Measurements from ENCODE around the gene TRABD2B. TPM values are rescaled to one million over a fixed set of nuclear protein-coding genes. Genes with fewer than 3 reads are reported as not detected.

The TRABD2B gene
- polyA plus RNA-seq, 1 experiment = not detected

DNA sequence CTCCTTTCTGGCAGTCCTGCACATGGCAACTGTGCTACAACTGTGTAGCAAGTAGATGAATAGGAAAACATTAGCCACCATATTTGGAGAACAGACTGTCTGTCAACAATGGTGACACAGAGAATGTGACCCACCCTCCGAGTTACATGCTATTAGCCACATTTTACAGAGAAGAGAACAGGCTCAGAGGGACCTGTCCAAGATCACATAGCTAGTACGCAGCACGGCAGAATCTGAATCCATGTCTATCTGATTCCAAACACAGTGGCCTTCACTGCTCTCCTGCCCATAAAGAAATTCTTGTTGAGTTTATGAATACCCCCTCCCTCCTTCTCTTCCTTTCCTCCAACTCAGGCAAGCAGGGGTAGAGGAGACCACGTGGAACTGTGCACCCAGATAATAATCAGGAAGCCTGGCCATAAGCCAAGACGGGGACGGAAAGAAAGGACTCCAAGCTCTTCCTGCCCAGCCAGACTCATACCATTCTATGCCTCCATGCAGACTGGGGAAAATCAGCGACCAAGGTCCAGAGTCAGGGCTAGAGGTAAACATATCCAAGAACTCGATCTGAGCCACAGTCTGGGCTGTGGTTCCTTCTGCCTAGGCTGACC lies 78.8 kb downstream of the TRABD2B start:
- TF ChIP-seq CTCF (IDR thresholded peaks at IDR 0.05; ENCODE audit: low read depth, low read length) = no peak

GRCh38 chr1:47917687-47918086 lies 79.5 kb downstream of the TRABD2B start:
- ChIA-PET POLR2A (no interaction called here), CTCF (no interaction called here)
- H3K27ac ChIP-seq (ENCODE audit: low read depth, low read length) = no peak overlapping the region
- TF ChIP-seq CTCF (IDR thresholded peaks at IDR 0.05; ENCODE audit: low read depth, low read length) = no peak
- no peak for DNase-seq (ENCODE audit: low read depth, low spot score)
- H3K4me3 ChIP-seq (ENCODE audit: low read depth, low read length) = no peak overlapping the region
- H3K9me3 ChIP-seq (ENCODE audit: control insufficient read depth, insufficient read depth, low read length) = no peaks in the 10 kb centered on the region
- H3K27me3 ChIP-seq (ENCODE audit: control insufficient read depth, insufficient read depth, low read length) = no peaks in the 10 kb centered on the region

More for the DNA sequence above, 78.8 kb downstream of the TRABD2B start:
- CTCF ChIA-PET = no interaction called here
- no peak for DNase-seq (ENCODE audit: low read depth, low spot score)
- no peaks in the 10 kb centered on the region for H3K27me3 ChIP-seq (ENCODE audit: control insufficient read depth, insufficient read depth, low read length)
- no peak overlapping the region for H3K27ac ChIP-seq (ENCODE audit: low read depth, low read length)
- no peak overlapping the region for H3K4me3 ChIP-seq (ENCODE audit: low read depth, low read length)
- H3K9me3 ChIP-seq (ENCODE audit: control insufficient read depth, insufficient read depth, low read length) = no peaks in the 10 kb centered on the region
- POLR2A ChIA-PET = no interaction called here

DNA sequence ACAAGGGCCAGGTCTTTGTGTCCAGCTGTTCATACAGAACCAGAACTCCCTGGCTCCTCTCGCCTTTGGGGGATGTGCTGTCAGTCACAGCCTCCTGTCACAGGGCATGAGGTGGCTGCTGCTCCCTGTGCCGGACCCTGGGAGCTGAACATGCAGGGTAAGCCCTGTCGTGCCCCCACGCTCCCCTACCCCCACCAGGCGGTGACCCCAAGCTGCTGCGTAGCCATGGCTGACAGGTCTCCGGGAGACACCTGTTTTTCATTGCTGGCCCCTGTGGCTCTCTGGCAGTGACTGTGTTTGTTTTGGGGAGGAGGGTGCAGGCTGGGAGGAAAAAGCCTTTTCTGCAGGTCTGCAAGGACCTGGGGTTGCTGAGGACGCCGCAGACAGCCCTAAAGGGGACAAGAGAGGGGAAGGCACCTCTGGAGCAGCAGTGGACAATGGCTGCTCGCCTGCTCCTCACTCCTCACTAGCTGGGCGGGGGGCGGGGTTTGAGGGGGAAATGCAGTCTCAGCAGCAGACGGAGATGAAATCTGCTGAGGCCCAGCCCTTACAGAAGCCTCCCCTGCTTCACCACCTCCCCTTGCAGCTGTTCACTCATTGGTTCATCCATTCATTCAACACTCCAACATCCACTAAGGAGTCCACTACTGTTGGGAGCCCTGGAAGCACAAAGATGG lies 81.4 kb downstream of the TRABD2B start:
- DNase-seq (ENCODE audit: low read depth, low spot score) = no peak

GRCh38 chr1:47914952-47915676 lies 82.1 kb downstream of the TRABD2B start:
- ChIA-PET POLR2A (no interaction called here), CTCF (no interaction called here)
- no peak for TF ChIP-seq CTCF (IDR thresholded peaks at IDR 0.05; ENCODE audit: low read depth, low read length)
- H3K4me3 ChIP-seq (ENCODE audit: low read depth, low read length) = no peak overlapping the region
- H3K27me3 ChIP-seq (ENCODE audit: control insufficient read depth, insufficient read depth, low read length) = no peaks in the 10 kb centered on the region
- H3K9me3 ChIP-seq (ENCODE audit: control insufficient read depth, insufficient read depth, low read length) = no peaks in the 10 kb centered on the region
- H3K27ac ChIP-seq (ENCODE audit: low read depth, low read length) = no peak overlapping the region
- DNase-seq (ENCODE audit: low read depth, low spot score) = no peak

More for the DNA sequence above, 81.4 kb downstream of the TRABD2B start:
- no peak for TF ChIP-seq CTCF (IDR thresholded peaks at IDR 0.05; ENCODE audit: low read depth, low read length)
- Histone ChIP-seq H3K9me3 (ENCODE audit: control insufficient read depth, insufficient read depth, low read length) (no peaks in the 10 kb centered on the region), H3K27ac (ENCODE audit: low read depth, low read length) (no peak overlapping the region), H3K27me3 (ENCODE audit: control insufficient read depth, insufficient read depth, low read length) (no peaks in the 10 kb centered on the region), H3K4me3 (ENCODE audit: low read depth, low read length) (no peak overlapping the region)
- ChIA-PET CTCF (interaction anchor here (0.6 kb wide), 1 partner anchor 478 kb away, joined by 4 read pairs; the partner anchor contains the start of gene FOXD2), POLR2A (no interaction called here)

All from AG04450 (cell line).